Calu3 (cell line): ENCODE results near the gene KIZ. TPM values are rescaled to one million over a fixed set of nuclear protein-coding genes. Genes with fewer than 3 reads are reported as not detected.

Experiments used
- BruUV-seq: library from RNA; stranded (reverse); fragments of 400-500 nt; replicated peaks from 2 replicates; lab custom pipeline; 2021; lab: Mats Ljungman, UMichigan
- CTCF ChIA-PET: fragments of 300-600 bp; sonication (Branson Sonifier 250); formaldehyde crosslinking; loops from one replicate; lab custom pipeline; 2022; ENCODE audit warnings: antibody characterized with exemption; lab: Charles Lee
- DNase-seq: peaks from one replicate; pipeline ENCODE4 v3.0.0; 2022
- H3K27ac Mint-ChIP-seq: one replicate; pipeline ENCODE4 v1.8.0; 2022; ENCODE audit warnings: mixed read lengths; ENCODE audit not compliant: unreplicated experiment
- H3K27me3 Mint-ChIP-seq: one replicate; pipeline ENCODE4 v1.8.0; 2022; ENCODE audit warnings: mixed read lengths; ENCODE audit not compliant: unreplicated experiment
- H3K36me3 Mint-ChIP-seq: one replicate; pipeline ENCODE4 v1.8.0; 2022; ENCODE audit warnings: mild to moderate bottlenecking, moderate library complexity, mixed read lengths; ENCODE audit not compliant: insufficient read depth, unreplicated experiment
- H3K4me1 Mint-ChIP-seq: one replicate; pipeline ENCODE4 v1.8.0; 2022; ENCODE audit warnings: mild to moderate bottlenecking, low read depth, mixed read lengths; ENCODE audit not compliant: unreplicated experiment
- H3K4me3 Mint-ChIP-seq: one replicate; pipeline ENCODE4 v1.8.0; 2022; ENCODE audit warnings: mild to moderate bottlenecking, low read depth, moderate library complexity, mixed read lengths; ENCODE audit not compliant: unreplicated experiment
- H3K9me3 Mint-ChIP-seq: one replicate; pipeline ENCODE4 v1.8.0; 2022; ENCODE audit warnings: low read depth, mixed read lengths; ENCODE audit not compliant: unreplicated experiment
- CTCF ChIP-seq: fragments of 200-600 bp; IDR thresholded peaks from one replicate; pipeline ENCODE4 v1.8.0; 2022; ENCODE audit warnings: antibody characterized with exemption; ENCODE audit not compliant: unreplicated experiment
- intact Hi-C: fragments of 100-400 bp; cut with micrococcal nuclease; formaldehyde crosslinking; loops from one replicate; pipeline ENCODE4 v1.10.0; 2022; ENCODE audit not compliant: unreplicated experiment
- total RNA-seq: library from RNA; stranded (reverse); gene quantifications from 2 replicates; pipeline ENCODE4 v1.2.3, GENCODE V29; 2022

KIZ gene
- total RNA-seq, 1 experiment from 2014 or later: 3.3 TPM

DNA sequence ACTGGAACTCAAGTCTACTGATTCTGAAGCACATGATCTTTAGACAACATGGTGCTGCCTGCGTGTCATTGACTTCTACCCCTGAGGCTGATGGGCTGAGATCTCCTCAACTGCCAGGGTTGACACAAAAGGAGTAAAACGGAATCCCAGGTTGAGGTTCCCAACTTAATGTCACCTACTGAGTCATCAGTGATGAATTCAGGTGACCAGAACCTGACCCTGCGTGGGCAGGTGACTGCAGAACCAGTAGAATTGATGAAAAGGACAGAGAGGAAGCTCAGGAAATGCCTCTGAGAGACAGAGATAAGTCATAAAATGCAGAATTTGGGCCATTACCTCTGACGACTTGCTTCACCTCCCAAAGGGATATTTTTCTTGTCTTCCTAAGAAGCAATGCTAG is 7.7 kb upstream of the KIZ start:
- DNase-seq: no peak
- no peaks in the 10 kb centered on the region for H3K4me1 Mint-ChIP-seq
- H3K36me3 Mint-ChIP-seq: no peaks in the 10 kb centered on the region
- H3K27me3 Mint-ChIP-seq: no peaks in the 10 kb centered on the region
- H3K4me3 Mint-ChIP-seq: no peak overlapping the region
- intact Hi-C loops: no loop called here
- CTCF ChIA-PET: no interaction called here
- H3K27ac Mint-ChIP-seq: no peak overlapping the region
- TF ChIP-seq CTCF: no peak
- no TSS peak for BruUV-seq
- no peaks in the 10 kb centered on the region for H3K9me3 Mint-ChIP-seq

DNA sequence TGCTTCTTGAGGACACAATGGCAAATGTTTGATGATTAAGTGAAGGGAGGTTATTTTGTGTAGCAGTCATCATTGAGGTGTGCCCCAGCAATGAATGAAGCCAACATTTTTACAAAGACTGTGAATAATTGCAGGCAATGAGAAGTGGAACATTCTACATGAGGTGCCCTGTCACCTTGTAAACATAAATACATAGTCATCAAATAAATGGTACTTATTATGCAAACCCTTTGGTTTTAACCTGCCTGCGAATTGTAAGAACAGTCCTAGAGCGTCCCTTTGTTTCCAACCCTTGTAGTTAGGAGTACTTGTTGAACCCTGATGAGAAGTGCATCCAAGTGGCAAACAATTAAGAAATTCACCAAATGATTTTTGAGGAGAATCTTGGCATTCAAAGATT is 7.1 kb upstream of the KIZ start:
- CTCF ChIA-PET: no interaction called here
- H3K4me3 Mint-ChIP-seq: no peak overlapping the region
- BruUV-seq: no TSS peak
- intact Hi-C loops: no loop called here
- DNase-seq: no peak
- no peak overlapping the region for H3K27ac Mint-ChIP-seq
- no peaks in the 10 kb centered on the region for H3K27me3 Mint-ChIP-seq
- no peaks in the 10 kb centered on the region for H3K36me3 Mint-ChIP-seq
- no peaks in the 10 kb centered on the region for H3K9me3 Mint-ChIP-seq
- no peaks in the 10 kb centered on the region for H3K4me1 Mint-ChIP-seq
- TF ChIP-seq CTCF: no peak

DNA sequence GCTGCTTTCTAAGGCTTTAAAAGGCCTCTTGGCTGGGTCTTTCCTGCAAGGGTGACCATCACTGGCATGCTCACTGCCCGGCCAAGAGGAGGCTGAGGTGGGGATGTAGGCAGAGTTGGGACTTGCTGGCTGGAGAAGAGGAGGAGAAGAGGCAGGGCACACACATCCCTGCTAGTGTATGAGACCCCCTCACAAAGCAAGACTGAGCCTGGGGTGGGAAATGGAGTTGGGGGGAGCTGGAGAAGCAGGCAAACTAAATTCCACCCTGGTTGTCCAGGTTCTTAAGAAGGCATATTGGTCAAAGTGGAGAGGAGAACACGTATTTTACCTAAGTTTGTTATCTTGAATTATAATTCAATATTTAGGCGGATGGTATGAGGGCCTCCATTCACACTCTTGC is 1.7 kb upstream of the KIZ start:
- CTCF ChIA-PET: no interaction called here
- H3K27ac Mint-ChIP-seq: no peak overlapping the region
- no peaks in the 10 kb centered on the region for H3K27me3 Mint-ChIP-seq
- H3K9me3 Mint-ChIP-seq: no peaks in the 10 kb centered on the region
- TF ChIP-seq CTCF: no peak
- peaks cover 12% of the 10 kb centered on the region for H3K36me3 Mint-ChIP-seq
- no peak overlapping the region for H3K4me3 Mint-ChIP-seq
- H3K4me1 Mint-ChIP-seq: no peaks in the 10 kb centered on the region
- DNase-seq: no peak
- no TSS peak for BruUV-seq
- intact Hi-C loops: no loop called here

DNA sequence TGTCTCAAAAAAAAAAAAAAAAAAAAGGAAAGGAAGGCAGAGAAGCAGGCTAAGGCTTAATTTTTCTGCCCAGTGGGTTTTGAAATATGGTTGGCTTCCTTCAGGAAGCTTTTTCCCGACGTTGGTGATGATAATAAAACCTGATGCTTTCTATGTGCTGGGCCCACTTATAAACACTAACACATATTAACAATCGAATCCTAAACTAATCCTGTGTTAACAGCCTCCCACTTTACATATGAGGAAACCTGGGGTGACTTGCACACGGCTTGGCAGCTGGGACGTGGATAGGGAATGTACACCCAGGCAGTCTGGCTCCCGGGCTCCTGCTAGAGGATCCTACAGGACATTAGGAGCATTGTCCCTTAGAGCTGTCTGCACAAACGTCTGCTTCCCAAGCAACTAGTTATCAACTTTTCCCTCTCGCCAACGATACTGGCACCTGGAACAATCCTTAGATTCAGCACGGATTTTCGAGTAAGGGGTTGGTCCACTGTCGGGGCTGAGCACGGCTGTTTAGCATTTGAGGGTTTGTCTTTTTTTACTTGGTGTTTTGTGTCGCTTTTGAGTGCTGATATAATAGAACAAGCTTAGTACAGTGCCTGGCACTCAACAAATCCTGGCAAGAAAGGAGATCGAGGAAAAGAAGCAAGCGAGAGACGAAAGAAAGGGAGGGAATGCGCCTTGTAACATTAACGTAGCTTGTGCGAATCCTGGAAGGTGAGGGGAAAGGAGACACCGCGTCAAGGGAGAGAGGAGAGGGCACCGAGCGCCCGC is 622 bp upstream of the KIZ start:
- intact Hi-C loops: no loop called here
- Mint-ChIP-seq H3K27ac (no peak overlapping the region), H3K36me3 (peaks cover 12% of the 10 kb centered on the region), H3K4me3 (peak overlapping the region; percentile 76), H3K4me1 (no peaks in the 10 kb centered on the region), H3K27me3 (no peaks in the 10 kb centered on the region), H3K9me3 (no peaks in the 10 kb centered on the region)
- CTCF ChIA-PET: interaction anchor here (0.7 kb wide), 1 partner anchor 45 kb away, joined by 5 read pairs; no protein-coding TSS in a partner anchor
- BruUV-seq: no TSS peak
- TF ChIP-seq CTCF: no peak
- peak; percentile 12 for DNase-seq
